ENCODE measurements around the gene XCL1.
"Not testable (repeated sequence)": the region's sequence is repeated elsewhere in the genome, so short reads cannot be mapped to it uniquely, and the experiment has no call there.

Gene XCL1

DNA sequence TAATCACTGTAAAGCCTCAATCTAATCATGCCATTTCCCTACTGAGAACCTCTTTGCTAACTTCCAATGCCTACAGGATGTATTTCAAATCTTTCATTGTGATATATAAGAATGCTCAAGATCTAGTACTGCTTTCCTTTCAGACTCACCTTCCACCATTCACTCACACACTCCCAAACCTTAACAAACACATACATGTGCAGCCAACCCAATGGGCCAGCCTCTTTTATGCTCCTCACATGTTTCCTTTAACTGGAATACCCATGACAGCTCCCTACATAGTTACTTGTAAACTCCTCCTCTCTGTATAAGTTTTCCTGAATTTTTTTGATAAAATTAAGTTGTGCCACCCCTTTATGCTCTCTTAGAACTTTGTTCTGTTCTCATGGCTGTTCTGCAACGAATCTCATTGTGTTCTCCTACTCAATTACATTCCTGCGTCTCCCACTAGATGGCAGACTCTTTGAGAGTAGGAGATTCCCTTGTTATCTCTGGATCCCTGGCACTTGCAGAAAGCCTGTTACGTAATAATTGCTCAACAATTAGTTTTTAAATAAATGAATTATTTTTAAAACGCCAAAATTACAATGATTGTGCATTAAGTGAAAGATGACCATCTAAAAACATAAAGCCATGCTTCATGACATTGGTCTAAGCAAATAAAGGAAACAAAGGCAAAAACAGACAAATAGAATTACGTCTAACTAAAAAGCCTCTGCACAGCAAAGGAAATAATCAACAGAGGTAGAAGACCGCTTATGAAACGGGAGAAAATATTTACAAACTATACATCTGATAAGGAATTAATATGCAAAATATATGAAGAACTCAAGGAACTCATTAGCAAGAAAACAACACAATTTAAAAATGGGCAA, 30.5 kb upstream of the XCL1 start:
- H3K27ac ChIP-seq (ENCODE audit: insufficient read depth in 1 of 2, low read depth in 1 of 2, low read length in 2 of 2, poor library complexity in 1 of 2, severe bottlenecking in 2 of 2); H3K27me3 ChIP-seq (replicated peaks in 2 of 5; ENCODE audit: control insufficient read depth in 4 of 5, insufficient read depth in 5 of 5, low read length in 4 of 5); H3K4me3 ChIP-seq (ENCODE audit: control insufficient read depth in 1 of 7, extremely low read depth in 1 of 7, insufficient read depth in 4 of 7, low read depth in 2 of 7, low read length in 6 of 7); CTCF ChIA-PET; H3K36me3 ChIP-seq (ENCODE audit: control insufficient read depth in 4 of 4, insufficient read depth in 4 of 4, low read length in 3 of 4); H3K4me1 ChIP-seq (ENCODE audit: control extremely low read depth in 1 of 4, control insufficient read depth in 4 of 4, insufficient read depth in 4 of 4, low read length in 3 of 4); H3K9me3 ChIP-seq (ENCODE audit: control extremely low read depth in 1 of 5, control insufficient read depth in 4 of 5, insufficient read depth in 2 of 5, low read depth in 1 of 5, low read length in 4 of 5); POLR2A ChIA-PET: not testable (repeated sequence)
- 57% methylated on average over 1 of the region's 7 CpGs for WGBS (ENCODE audit: insufficient coverage)
- DNase-seq = peak in 1 of 3 donors; percentile 58

DNA sequence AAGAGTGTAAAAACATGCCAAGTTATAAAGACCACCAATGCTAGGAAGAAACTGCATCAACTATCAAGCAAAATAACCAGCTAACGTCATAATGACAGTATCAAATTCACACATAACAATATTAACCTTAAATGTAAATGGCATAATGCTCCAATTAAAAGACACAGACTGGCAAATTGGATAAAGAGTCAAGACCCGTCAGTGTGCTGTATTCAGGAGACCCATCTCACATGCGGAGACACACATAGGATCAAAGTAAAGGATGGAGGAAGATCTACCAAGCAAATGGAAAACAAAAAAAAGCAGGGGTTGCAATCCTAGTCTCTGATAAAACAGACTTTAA, 29.9 kb upstream of the XCL1 start:
- H3K27me3 ChIP-seq (replicated peaks in 2 of 5; ENCODE audit: control insufficient read depth in 4 of 5, insufficient read depth in 5 of 5, low read length in 4 of 5); H3K27ac ChIP-seq (ENCODE audit: insufficient read depth in 1 of 2, low read depth in 1 of 2, low read length in 2 of 2, poor library complexity in 1 of 2, severe bottlenecking in 2 of 2); H3K4me3 ChIP-seq (ENCODE audit: control insufficient read depth in 1 of 7, extremely low read depth in 1 of 7, insufficient read depth in 4 of 7, low read depth in 2 of 7, low read length in 6 of 7); POLR2A ChIA-PET; H3K36me3 ChIP-seq (ENCODE audit: control insufficient read depth in 4 of 4, insufficient read depth in 4 of 4, low read length in 3 of 4); H3K9me3 ChIP-seq (ENCODE audit: control extremely low read depth in 1 of 5, control insufficient read depth in 4 of 5, insufficient read depth in 2 of 5, low read depth in 1 of 5, low read length in 4 of 5); DNase-seq; H3K4me1 ChIP-seq (ENCODE audit: control extremely low read depth in 1 of 4, control insufficient read depth in 4 of 4, insufficient read depth in 4 of 4, low read length in 3 of 4); CTCF ChIA-PET: not testable (repeated sequence)
- 100% methylated on average over 1 of the region's 3 CpGs for WGBS (ENCODE audit: insufficient coverage)

DNA sequence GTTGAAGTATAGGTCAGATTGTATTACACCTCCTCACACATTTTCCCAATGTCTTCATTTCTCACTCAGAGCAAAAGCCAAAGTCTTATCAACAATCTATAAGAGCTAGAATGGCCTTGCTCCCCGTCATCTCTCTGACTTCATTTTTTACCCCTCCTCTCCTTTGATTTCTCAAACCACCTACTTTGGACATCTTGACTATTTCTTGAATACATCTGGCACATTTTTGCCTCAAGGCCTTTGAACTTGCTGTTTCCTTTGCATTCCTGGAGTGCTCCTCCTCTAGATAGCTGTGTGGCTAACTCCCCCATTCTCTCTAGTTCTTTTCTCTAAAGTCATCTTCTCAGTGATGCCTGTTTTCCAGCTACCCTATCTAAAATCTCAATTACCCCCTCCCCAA, 25.4 kb upstream of the XCL1 start:
- Histone ChIP-seq H3K4me1 (ENCODE audit: control extremely low read depth in 1 of 4, control insufficient read depth in 4 of 4, insufficient read depth in 4 of 4, low read length in 3 of 4) (peaks cover 6 to 27% (median 15%) of the 10 kb centered on the region in 4 experiments), H3K9me3 (ENCODE audit: control extremely low read depth in 1 of 5, control insufficient read depth in 4 of 5, insufficient read depth in 2 of 5, low read depth in 1 of 5, low read length in 4 of 5) (peaks cover 0 to 2% (median 0%) of the 10 kb centered on the region in 5 experiments), H3K27ac (ENCODE audit: insufficient read depth in 1 of 2, low read depth in 1 of 2, low read length in 2 of 2, poor library complexity in 1 of 2, severe bottlenecking in 2 of 2) (no peak overlapping the region), H3K4me3 (ENCODE audit: control insufficient read depth in 1 of 7, extremely low read depth in 1 of 7, insufficient read depth in 4 of 7, low read depth in 2 of 7, low read length in 6 of 7) (no peak overlapping the region), H3K36me3 (ENCODE audit: control insufficient read depth in 4 of 4, insufficient read depth in 4 of 4, low read length in 3 of 4) (no peaks in the 10 kb centered on the region), H3K27me3 (replicated peaks in 2 of 5; ENCODE audit: control insufficient read depth in 4 of 5, insufficient read depth in 5 of 5, low read length in 4 of 5) (no peaks in the 10 kb centered on the region)
- WGBS (ENCODE audit: insufficient coverage) = 100% methylated on average over 1 of the region's 1 CpG
- CTCF ChIA-PET = interaction anchor here (0.6 kb wide), 1 partner anchor 247 kb away, joined by 4 read pairs; no protein-coding TSS in a partner anchor
- POLR2A ChIA-PET = no interaction called here
- DNase-seq = no peak

DNA sequence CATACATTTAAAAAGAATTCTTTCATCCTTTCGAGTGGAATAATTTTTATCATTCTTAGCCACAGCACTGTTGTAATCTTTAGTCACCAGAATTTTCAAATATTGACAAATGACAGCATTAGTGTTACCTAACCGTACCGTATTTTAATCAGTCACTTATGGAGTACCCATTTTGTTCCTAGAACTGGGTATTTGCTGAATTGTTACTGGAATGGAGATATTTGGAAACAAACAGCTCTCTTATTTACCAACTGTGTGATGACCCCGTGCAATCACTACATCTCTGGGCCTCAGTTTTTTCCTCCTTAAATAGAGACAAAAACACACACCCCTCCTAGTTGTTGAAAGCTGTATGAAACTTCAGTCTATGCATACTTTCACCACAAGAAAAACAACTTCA, 24.7 kb upstream of the XCL1 start:
- no peak overlapping the region for H3K4me3 ChIP-seq (ENCODE audit: control insufficient read depth in 1 of 7, extremely low read depth in 1 of 7, insufficient read depth in 4 of 7, low read depth in 2 of 7, low read length in 6 of 7)
- H3K27me3 ChIP-seq (replicated peaks in 2 of 5; ENCODE audit: control insufficient read depth in 4 of 5, insufficient read depth in 5 of 5, low read length in 4 of 5) = no peaks in the 10 kb centered on the region
- peaks cover 6 to 32% (median 15%) of the 10 kb centered on the region in 4 experiments for H3K4me1 ChIP-seq (ENCODE audit: control extremely low read depth in 1 of 4, control insufficient read depth in 4 of 4, insufficient read depth in 4 of 4, low read length in 3 of 4)
- 92% methylated on average over 1 of the region's 4 CpGs for WGBS (ENCODE audit: insufficient coverage)
- CTCF ChIA-PET = interaction anchor here (1.2 kb wide), 1 partner anchor 129 kb away, joined by 3 read pairs; no protein-coding TSS in a partner anchor
- no peaks in the 10 kb centered on the region for H3K36me3 ChIP-seq (ENCODE audit: control insufficient read depth in 4 of 4, insufficient read depth in 4 of 4, low read length in 3 of 4)
- H3K9me3 ChIP-seq (ENCODE audit: control extremely low read depth in 1 of 5, control insufficient read depth in 4 of 5, insufficient read depth in 2 of 5, low read depth in 1 of 5, low read length in 4 of 5) = no peaks in the 10 kb centered on the region
- POLR2A ChIA-PET = no interaction called here
- no peak for DNase-seq
- H3K27ac ChIP-seq (ENCODE audit: insufficient read depth in 1 of 2, low read depth in 1 of 2, low read length in 2 of 2, poor library complexity in 1 of 2, severe bottlenecking in 2 of 2) = no peak overlapping the region

DNA sequence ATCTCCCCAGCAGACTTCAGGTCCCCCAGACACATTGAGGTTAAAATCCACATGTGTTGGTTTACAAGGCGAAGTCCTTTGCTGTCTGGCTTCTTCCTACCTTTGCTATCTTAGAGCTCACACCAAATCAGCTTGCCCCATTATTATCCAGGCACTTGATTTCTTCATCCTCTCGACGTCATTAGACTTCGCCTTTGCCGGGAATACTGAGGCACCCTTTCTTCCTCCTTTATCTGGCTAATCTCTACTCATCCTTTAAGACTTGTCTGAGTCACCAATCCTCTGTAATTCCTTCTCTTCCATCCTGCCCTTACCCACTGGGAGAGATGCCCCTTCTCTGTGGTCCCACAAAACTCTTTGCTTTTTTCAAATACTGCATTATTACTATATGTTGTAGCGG, 23.4 kb upstream of the XCL1 start:
- Histone ChIP-seq H3K9me3 (ENCODE audit: control extremely low read depth in 1 of 5, control insufficient read depth in 4 of 5, insufficient read depth in 2 of 5, low read depth in 1 of 5, low read length in 4 of 5) (no peaks in the 10 kb centered on the region), H3K27me3 (replicated peaks in 2 of 5; ENCODE audit: control insufficient read depth in 4 of 5, insufficient read depth in 5 of 5, low read length in 4 of 5) (no peaks in the 10 kb centered on the region), H3K27ac (ENCODE audit: insufficient read depth in 1 of 2, low read depth in 1 of 2, low read length in 2 of 2, poor library complexity in 1 of 2, severe bottlenecking in 2 of 2) (no peak overlapping the region), H3K36me3 (ENCODE audit: control insufficient read depth in 4 of 4, insufficient read depth in 4 of 4, low read length in 3 of 4) (no peaks in the 10 kb centered on the region), H3K4me3 (ENCODE audit: control insufficient read depth in 1 of 7, extremely low read depth in 1 of 7, insufficient read depth in 4 of 7, low read depth in 2 of 7, low read length in 6 of 7) (no peak overlapping the region), H3K4me1 (ENCODE audit: control extremely low read depth in 1 of 4, control insufficient read depth in 4 of 4, insufficient read depth in 4 of 4, low read length in 3 of 4) (peaks cover 6 to 43% (median 15%) of the 10 kb centered on the region in 4 experiments)
- CTCF ChIA-PET = interaction anchor here (1.2 kb wide), 1 partner anchor 130 kb away, joined by 3 read pairs; no protein-coding TSS in a partner anchor
- WGBS (ENCODE audit: insufficient coverage) = 97% methylated on average over 5 of the region's 6 CpGs
- DNase-seq = no peak
- POLR2A ChIA-PET = no interaction called here

DNA sequence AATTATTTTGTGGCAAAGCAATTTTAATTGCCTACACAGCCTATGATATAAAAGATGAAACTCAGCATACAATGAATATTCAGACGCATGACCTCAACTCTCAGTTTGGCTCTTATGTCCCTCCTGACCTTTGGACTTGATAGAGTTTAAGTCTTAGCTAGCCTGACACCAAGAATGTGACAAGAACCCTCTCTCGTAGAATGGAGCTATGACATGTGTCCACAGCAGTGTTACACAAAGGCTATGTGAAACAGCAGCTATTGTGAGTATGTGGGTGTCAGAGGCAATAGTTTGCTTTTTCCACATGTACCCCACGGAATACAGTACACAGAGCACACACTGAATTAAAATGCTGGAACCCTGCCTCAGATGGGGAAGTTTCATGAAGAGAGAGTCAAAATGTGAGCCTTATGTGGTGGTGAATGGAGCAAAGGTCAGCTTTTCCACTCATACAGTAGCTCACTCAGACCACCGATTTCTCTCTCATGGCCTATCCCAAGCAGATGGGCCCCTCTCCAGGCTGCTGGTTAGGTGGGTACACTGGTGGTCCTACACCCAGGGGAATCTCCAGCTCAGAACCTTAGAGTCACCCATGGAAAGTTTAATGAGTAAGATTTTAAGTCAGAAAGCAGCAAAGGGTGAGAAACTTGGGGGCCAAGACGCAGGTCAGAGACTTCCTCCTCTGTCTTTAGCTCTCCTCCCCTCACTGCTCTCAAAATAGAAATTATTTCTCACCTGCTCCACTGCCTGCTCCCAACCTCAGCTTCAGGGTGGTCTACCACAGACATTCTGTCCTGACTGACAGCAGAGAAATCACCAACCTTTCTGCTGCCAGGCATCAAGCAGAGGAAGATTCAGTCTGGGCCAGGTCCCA, 22.5 kb upstream of the XCL1 start:
- CTCF ChIA-PET = interaction anchor here (1.2 to 1.5 kb wide), 2 partner anchors 19 to 115 kb away, joined by 3 to 6 read pairs; no protein-coding TSS in a partner anchor
- POLR2A ChIA-PET = no interaction called here
- DNase-seq = peak in 2 of 3 donors; percentile 17 to 34
- no peaks in the 10 kb centered on the region for H3K36me3 ChIP-seq (ENCODE audit: control insufficient read depth in 4 of 4, insufficient read depth in 4 of 4, low read length in 3 of 4)
- H3K9me3 ChIP-seq (ENCODE audit: control extremely low read depth in 1 of 5, control insufficient read depth in 4 of 5, insufficient read depth in 2 of 5, low read depth in 1 of 5, low read length in 4 of 5) = no peaks in the 10 kb centered on the region
- WGBS (ENCODE audit: insufficient coverage) = 67% methylated on average over 3 of the region's 5 CpGs
- H3K27me3 ChIP-seq (replicated peaks in 2 of 5; ENCODE audit: control insufficient read depth in 4 of 5, insufficient read depth in 5 of 5, low read length in 4 of 5) = no peaks in the 10 kb centered on the region
- H3K27ac ChIP-seq (ENCODE audit: insufficient read depth in 1 of 2, low read depth in 1 of 2, low read length in 2 of 2, poor library complexity in 1 of 2, severe bottlenecking in 2 of 2) = no peak overlapping the region
- peaks cover 6 to 43% (median 15%) of the 10 kb centered on the region in 4 experiments for H3K4me1 ChIP-seq (ENCODE audit: control extremely low read depth in 1 of 4, control insufficient read depth in 4 of 4, insufficient read depth in 4 of 4, low read length in 3 of 4)
- H3K4me3 ChIP-seq (ENCODE audit: control insufficient read depth in 1 of 7, extremely low read depth in 1 of 7, insufficient read depth in 4 of 7, low read depth in 2 of 7, low read length in 6 of 7) = no peak overlapping the region
